Peyer's patch (tissue), 4 donors: ENCODE measurements around the gene CEMIP.

Source experiments
- CTCF ChIP-seq, 6 experiments: fragments of 450-650 bp in 4 of 6; fragments of 200-600 bp in 2 of 6; sonication (generic) in 1 of 6; IDR thresholded peaks; one replicate each; pipeline ENCODE4 v1.5.1; 2017 to 2019; ENCODE audit warnings: antibody characterized with exemption in 6 of 6, mild to moderate bottlenecking in 3 of 6, moderate library complexity in 1 of 6
- POLR2A ChIP-seq, 2 donors: fragments of 450-650 bp; IDR thresholded peaks; one replicate each; pipeline ENCODE4 v1.5.1; 2017; ENCODE audit warnings: antibody characterized with exemption in 2 of 2, mild to moderate bottlenecking in 2 of 2, moderate library complexity in 2 of 2

GRCh38 chr15:80780416-80781221 is 1.4 kb downstream of the CEMIP start:
- no peak for TF ChIP-seq CTCF (IDR thresholded peaks at IDR 0.05)
- no peak for TF ChIP-seq POLR2A (IDR thresholded peaks at IDR 0.05)
